HCT116 (cell line): ENCODE data around the gene MUSK.

Source experiments
- CEBPB ChIP-seq: IDR thresholded peaks from 2 replicates; pipeline ENCODE4 v1.6.1; 2012; ENCODE audit warnings: low read depth
- EZH2 ChIP-seq: fragments of 200-600 bp; sonication (generic); IDR thresholded peaks from 2 replicates; pipeline ENCODE4 v1.6.1; 2017; ENCODE audit warnings: antibody characterized with exemption, mixed run types
- POLR2A ChIP-seq: IDR thresholded peaks from 2 replicates; pipeline ENCODE4 v1.7.0; 2011; ENCODE audit warnings: borderline replicate concordance; ENCODE audit not compliant: insufficient read depth, insufficient read length; ENCODE audit errors: extremely low read depth
- POLR2AphosphoS5 ChIP-seq: IDR thresholded peaks from 2 replicates; pipeline ENCODE4 v1.6.1; 2011; ENCODE audit warnings: mild to moderate bottlenecking, low read depth, low read length, moderate library complexity
- SRF ChIP-seq: IDR thresholded peaks from 2 replicates; pipeline ENCODE4 v1.6.1; 2012; ENCODE audit warnings: low read depth
- YY1 ChIP-seq: IDR thresholded peaks from 2 replicates; pipeline ENCODE4 v1.6.1; 2011; ENCODE audit warnings: low read length, low read depth, moderate library complexity, mild to moderate bottlenecking; ENCODE audit not compliant: insufficient replicate concordance; ENCODE audit errors: extremely low read depth
- ZFX ChIP-seq: fragments of 450-650 bp; IDR thresholded peaks from 2 replicates; pipeline ENCODE4 v1.6.1; 2017
- ZNF274 ChIP-seq: fragments of 200-500 bp; sonication (Bioruptor generic); IDR thresholded peaks from 2 replicates; pipeline ENCODE4 v1.6.1; 2014; ENCODE audit warnings: mild to moderate bottlenecking, low read depth, low read length, inconsistent platforms
- TF ChIP-seq, protein P1 (sequence below), 3 experiments: fragments of 200-600 bp in 1 of 3; sonication (generic) in 1 of 3; IDR thresholded peaks in 2 of 3; conservative IDR thresholded peaks in 1 of 3; 2 replicates each; pipeline ENCODE4 v1.5.1; 2012 to 2017; ENCODE audit warnings: low read depth in 2 of 3, low read length in 2 of 3, antibody characterized with exemption in 1 of 3, borderline replicate concordance in 1 of 3, control low read depth in 1 of 3, mild to moderate bottlenecking in 1 of 3, mixed read lengths in 1 of 3, mixed run types in 1 of 3, moderate library complexity in 1 of 3; ENCODE audit not compliant: insufficient read depth in 1 of 3

DNA sequence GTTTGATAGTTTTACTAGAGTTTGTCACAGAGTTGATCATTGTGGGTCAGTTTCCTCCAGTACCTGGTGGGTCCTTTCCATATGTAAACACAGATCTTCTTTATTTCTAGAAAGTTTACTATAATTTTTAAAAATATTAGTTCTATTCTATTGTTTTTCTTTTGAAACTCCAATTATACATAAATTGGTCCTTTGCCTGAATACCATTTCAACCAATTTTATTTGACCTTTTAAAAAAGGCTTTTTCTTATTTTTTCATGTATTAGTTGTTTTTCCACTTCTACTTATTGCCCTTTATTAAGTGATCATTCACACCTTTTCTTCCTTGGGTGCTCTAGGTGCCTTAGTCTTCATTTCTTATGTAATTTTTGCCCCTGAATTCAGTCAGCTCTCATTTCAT, 33.0 kb upstream of the MUSK start:
- TF ChIP-seq POLR2AphosphoS5 (no peak), POLR2A (no peak), YY1 (no peak), EZH2 (no peak), CEBPB (no peak), SRF (no peak), ZFX (no peak), ZNF274 (no peak)
- TF ChIP-seq, protein P1, sequence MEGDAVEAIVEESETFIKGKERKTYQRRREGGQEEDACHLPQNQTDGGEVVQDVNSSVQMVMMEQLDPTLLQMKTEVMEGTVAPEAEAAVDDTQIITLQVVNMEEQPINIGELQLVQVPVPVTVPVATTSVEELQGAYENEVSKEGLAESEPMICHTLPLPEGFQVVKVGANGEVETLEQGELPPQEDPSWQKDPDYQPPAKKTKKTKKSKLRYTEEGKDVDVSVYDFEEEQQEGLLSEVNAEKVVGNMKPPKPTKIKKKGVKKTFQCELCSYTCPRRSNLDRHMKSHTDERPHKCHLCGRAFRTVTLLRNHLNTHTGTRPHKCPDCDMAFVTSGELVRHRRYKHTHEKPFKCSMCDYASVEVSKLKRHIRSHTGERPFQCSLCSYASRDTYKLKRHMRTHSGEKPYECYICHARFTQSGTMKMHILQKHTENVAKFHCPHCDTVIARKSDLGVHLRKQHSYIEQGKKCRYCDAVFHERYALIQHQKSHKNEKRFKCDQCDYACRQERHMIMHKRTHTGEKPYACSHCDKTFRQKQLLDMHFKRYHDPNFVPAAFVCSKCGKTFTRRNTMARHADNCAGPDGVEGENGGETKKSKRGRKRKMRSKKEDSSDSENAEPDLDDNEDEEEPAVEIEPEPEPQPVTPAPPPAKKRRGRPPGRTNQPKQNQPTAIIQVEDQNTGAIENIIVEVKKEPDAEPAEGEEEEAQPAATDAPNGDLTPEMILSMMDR (IDR thresholded peaks at IDR 0.05 in 2 of 3, conservative IDR thresholded peaks at IDR 0.05 in 1 of 3; ENCODE audit: borderline replicate concordance in 1 of 3, insufficient read depth in 1 of 3, low read depth in 2 of 3, low read length in 2 of 3): no peak
